DND-41 (cell line): ENCODE data around the gene CDC25A.

Source experiments
- CTCF ChIP-seq: IDR thresholded peaks from 2 replicates; pipeline ENCODE4 v1.5.1; 2012; ENCODE audit warnings: borderline replicate concordance, low read length, moderate library complexity, mild to moderate bottlenecking; ENCODE audit not compliant: poor library complexity, severe bottlenecking; ENCODE audit errors: extremely low read depth
- EZH2 ChIP-seq: IDR thresholded peaks from 3 replicates; pipeline ENCODE4 v1.6.1; 2012; ENCODE audit warnings: borderline replicate concordance, low read depth, mild to moderate bottlenecking, moderate library complexity, low read length, inconsistent platforms; ENCODE audit not compliant: severe bottlenecking

GRCh38 chr3:48156163-48156562, 32.1 kb downstream of the CDC25A start:
- no peak for TF ChIP-seq CTCF
- TF ChIP-seq EZH2, result no peak
